K562 (cell line): ENCODE results near the gene C1QTNF12. TPM values are rescaled to one million over a fixed set of nuclear protein-coding genes. Genes with fewer than 3 reads are reported as not detected.

Experiments used
- CCNT2 ChIP-seq: IDR thresholded peaks from 2 replicates; pipeline ENCODE4 v1.6.1; 2011; ENCODE audit warnings: borderline replicate concordance, low read depth, mild to moderate bottlenecking, moderate library complexity, mixed read lengths, low read length; ENCODE audit not compliant: insufficient read length; ENCODE audit errors: extremely low read depth
- CHAMP1 ChIP-seq: fragments of 450-650 bp; IDR thresholded peaks from 2 replicates; pipeline ENCODE4 v1.6.1; 2016; ENCODE audit warnings: mild to moderate bottlenecking
- CREM ChIP-seq: IDR thresholded peaks from 2 replicates; pipeline ENCODE4 v1.6.1; 2014; ENCODE audit warnings: antibody characterized with exemption, low read depth
- ETV5 ChIP-seq: sonication (generic); formaldehyde crosslinking; IDR thresholded peaks from 2 replicates; pipeline ENCODE4 v1.4.0; 2020; ENCODE audit warnings: low read depth, mild to moderate bottlenecking, missing genetic modification reagents
- MTA3 ChIP-seq: fragments of 450-650 bp; formaldehyde crosslinking; IDR thresholded peaks from 2 replicates; pipeline ENCODE4 v1.6.1; 2017; ENCODE audit warnings: mild to moderate bottlenecking, borderline replicate concordance
- PRPF4 ChIP-seq: fragments of 200-400 bp; formaldehyde crosslinking; IDR thresholded peaks from one replicate; pipeline ENCODE4 v1.6.1; 2017; ENCODE audit warnings: low read length, low read depth, mild to moderate bottlenecking; ENCODE audit not compliant: insufficient read depth, poor library complexity, severe bottlenecking
- RB1 ChIP-seq: fragments of 450-650 bp; IDR thresholded peaks from 2 replicates; pipeline ENCODE4 v1.6.1; 2017; ENCODE audit warnings: low read depth, mild to moderate bottlenecking
- STAT5A ChIP-seq: IDR thresholded peaks from 2 replicates; pipeline ENCODE4 v1.6.1; 2012; ENCODE audit warnings: low read length, inconsistent platforms, borderline replicate concordance
- ZBTB33 ChIP-seq: sonication (generic); formaldehyde crosslinking; IDR thresholded peaks from 2 replicates; pipeline ENCODE4 v1.8.1; 2023; ENCODE audit warnings: mild to moderate bottlenecking, missing genetic modification reagents
- ZNF224 ChIP-seq: sonication (generic); formaldehyde crosslinking; IDR thresholded peaks from 2 replicates; pipeline ENCODE4 v1.8.0; 2022; ENCODE audit warnings: mild to moderate bottlenecking, missing genetic modification reagents
- polyA plus RNA-seq, 8 experiments: library from polyadenylated mRNA; depleted of rRNA in 4 of 8; stranded (reverse) in 5 of 8; unstranded in 3 of 8; fragments of >200 nt; fragmentation: Nextera tagmentation in 2 of 8; fragmentation: Illumina TruSeq in 1 of 8; extraction: Ambion mirVana in 2 of 8; extraction: Trizol in 1 of 8; gene quantifications; 2 replicates each; pipeline versions ENCODE4 v1.2.1 to v1.2.3, GENCODE V29; 2011 to 2014; ENCODE audit warnings: inconsistent platforms in 1 of 8, missing spikeins in 1 of 8
- total RNA-seq, 7 experiments: library from RNA; depleted of rRNA in 6 of 7; stranded (reverse); fragments of >200 nt in 6 of 7; fragmentation: Illumina TruSeq in 2 of 7; extraction: Trizol in 2 of 7; gene quantifications; 2 replicates each; pipeline versions ENCODE4 v1.2.1 to v1.2.3, GENCODE V29; 2011 to 2021; ENCODE audit warnings: low replicate concordance in 1 of 7
- TF ChIP-seq, protein P1 (sequence below): fragments of 450-650 bp; IDR thresholded peaks from 2 replicates; pipeline ENCODE4 v1.6.1; 2018; ENCODE audit warnings: mild to moderate bottlenecking, low read depth; ENCODE audit not compliant: partially characterized antibody

Gene C1QTNF12
- total and polyA plus RNA-seq, 9 of the 15 experiments (the other 6 are each of a cell fraction or from before 2014, with no cell fraction given): 0.11 to 4.3 (median 0.93) TPM; not detected in 3

- no peak for TF ChIP-seq ETV5
- no peak for TF ChIP-seq CCNT2
- TF ChIP-seq CHAMP1: no peak
- TF ChIP-seq CREM: 0 out of 2 replicates have a peak, but pooled peaks have one; percentile 26
- TF ChIP-seq ZBTB33 (CRISPR knock-in tag): peak; percentile 76
- no peak for TF ChIP-seq ZNF224 (CRISPR knock-in tag)
- TF ChIP-seq MTA3: peak; percentile 25; the same call in 1 of the 2 replicates
- TF ChIP-seq STAT5A: no peak
- TF ChIP-seq PRPF4: no peak
- TF ChIP-seq, protein P1, sequence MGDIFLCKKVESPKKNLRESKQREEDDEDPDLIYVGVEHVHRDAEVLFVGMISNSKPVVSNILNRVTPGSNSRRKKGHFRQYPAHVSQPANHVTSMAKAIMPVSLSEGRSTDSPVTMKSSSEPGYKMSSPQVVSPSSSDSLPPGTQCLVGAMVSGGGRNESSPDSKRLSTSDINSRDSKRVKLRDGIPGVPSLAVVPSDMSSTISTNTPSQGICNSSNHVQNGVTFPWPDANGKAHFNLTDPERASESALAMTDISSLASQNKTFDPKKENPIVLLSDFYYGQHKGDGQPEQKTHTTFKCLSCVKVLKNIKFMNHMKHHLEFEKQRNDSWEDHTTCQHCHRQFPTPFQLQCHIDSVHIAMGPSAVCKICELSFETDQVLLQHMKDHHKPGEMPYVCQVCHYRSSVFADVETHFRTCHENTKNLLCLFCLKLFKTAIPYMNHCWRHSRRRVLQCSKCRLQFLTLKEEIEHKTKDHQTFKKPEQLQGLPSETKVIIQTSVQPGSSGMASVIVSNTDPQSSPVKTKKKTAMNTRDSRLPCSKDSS: no peak
- no peak for TF ChIP-seq RB1
- TF ChIP-seq, all 486 proteins: peak for 5
Measured at GRCh38 chr1:1199141-1199960, 47.2 kb downstream of the C1QTNF12 start (continued).
